ENCODE results near the gene DNAI1.
"Not testable (repeated sequence)": the region's sequence is repeated elsewhere in the genome, so short reads cannot be mapped to it uniquely, and the experiment has no call there.

Gene DNAI1

DNA sequence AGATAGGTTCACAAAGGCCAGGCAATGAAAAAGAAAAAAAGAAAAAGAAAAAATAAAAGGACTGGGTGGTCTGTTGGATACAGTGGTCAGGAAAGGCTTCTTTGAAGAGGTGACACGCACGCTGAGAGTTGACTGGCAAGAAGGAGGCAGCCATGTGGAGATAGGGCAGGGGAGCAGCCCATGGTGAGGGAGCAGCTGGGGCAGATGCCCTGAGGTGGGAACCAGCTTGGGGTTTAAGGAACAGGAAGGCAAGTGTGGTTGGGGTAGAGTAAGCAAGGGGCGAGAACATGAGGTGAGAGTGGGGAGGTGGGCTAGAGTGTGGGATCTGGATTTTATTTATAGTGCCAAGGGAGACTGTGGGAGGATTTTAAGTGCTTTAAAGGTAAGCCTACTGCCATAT is 57.4 kb downstream of the DNAI1 start:
- DNase-seq, result no peak

GRCh38 chr9:34517185-34517584 is 58.6 kb downstream of the DNAI1 start:
- no peak for DNase-seq

DNA sequence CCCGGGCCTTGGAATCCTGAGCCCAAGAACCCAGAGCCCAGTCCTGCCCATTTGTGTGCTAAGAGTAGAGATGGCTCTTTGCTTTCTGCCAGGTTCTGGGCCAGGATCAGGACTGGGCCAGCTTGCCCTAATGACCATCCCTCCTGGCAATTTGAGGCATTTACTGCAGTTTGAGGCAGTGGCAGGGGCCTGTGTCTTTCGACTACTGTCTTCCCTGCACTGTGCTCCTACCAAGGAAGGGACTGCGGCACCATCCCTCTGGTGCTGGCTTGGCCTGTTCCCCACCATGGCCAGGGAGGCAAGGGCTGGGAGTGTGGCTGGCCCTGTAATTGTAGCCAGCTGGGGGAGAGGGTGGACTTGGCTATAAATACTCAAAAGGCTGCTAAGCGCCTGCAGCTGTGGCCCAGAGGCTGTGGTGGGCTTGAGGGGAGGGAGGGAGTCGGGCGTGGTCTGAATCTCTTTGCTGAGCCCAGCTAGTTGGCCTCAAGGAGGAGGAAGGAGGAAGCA is 59.6 kb downstream of the DNAI1 start:
- DNase-seq, result no peak

DNA sequence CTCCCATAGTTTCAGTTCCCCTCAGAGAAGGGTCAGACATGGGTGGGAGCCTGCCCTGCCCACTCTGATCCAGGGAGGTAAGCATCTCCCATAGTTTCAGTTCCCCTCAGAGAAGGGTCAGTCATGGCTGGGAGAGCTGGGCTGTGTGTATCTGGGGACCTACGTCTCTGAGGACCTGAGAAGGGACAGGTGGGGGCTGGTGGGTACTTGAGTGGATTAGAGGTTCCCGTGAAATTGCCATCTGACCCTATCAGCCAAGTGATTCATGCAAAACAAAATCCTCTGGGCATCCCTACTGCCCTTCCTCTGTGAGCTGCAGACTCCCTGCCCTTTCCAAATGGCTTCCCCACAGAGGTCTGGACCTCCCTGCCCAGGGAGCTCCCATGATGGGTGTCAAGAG is 60.3 kb downstream of the DNAI1 start:
- no peak for DNase-seq

DNA sequence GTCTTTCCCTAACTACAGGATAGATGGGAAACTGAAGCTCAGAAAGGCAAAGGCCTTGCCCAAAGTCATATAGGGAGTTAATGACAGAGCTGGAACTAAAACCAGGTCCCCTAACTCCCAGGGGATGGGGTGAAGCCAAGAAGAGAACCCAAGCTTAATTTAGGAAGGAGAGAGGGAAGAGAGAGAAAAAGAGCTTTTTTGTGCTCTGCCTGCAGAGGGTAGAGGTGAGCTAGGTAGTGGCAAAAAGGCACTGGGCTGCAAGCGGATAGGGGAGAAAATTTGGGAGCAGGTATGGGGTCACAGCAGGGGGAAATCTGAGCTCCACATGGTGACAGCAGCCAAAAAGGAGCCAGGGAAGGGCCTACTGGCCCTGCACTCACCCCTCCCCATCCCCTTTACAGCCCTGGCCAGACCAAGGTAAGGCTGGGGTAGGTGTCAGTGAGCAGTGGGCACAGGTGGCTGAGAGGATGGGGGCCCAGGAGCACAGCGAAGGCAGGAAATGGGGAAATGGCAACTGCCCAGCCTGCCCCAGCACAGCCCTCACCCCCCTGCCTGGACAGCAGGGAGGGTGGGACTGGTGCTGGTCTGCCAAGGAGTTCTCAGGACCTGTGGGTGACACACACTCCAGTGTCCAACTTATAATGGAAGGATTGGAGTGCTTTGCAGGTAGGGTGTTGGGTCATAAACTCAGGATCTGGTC is 60.9 kb downstream of the DNAI1 start:
- no peak for DNase-seq

DNA sequence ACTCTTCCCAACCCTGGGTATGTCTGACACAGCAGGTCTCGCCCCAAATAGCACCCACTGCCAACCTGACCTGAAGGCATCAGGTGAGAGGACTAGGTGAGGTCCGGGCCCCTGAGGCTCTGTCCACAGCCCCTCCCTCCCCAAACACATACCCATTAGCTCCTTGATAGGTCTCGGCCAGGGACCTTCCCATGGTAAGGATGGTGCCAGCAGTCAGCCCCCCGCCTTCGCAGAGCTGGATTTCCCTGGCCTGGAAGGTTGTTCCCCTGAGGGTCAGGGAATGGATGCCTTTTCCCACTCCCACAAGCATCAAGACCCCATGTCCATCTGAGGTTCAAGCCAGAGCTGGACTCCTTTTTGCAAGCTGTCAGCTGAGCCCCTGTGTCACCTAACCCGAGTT is 61.5 kb downstream of the DNAI1 start:
- DNase-seq, result no peak

GRCh38 chr9:34520505-34521385 is 62.1 kb downstream of the DNAI1 start:
- no peak for DNase-seq

DNA sequence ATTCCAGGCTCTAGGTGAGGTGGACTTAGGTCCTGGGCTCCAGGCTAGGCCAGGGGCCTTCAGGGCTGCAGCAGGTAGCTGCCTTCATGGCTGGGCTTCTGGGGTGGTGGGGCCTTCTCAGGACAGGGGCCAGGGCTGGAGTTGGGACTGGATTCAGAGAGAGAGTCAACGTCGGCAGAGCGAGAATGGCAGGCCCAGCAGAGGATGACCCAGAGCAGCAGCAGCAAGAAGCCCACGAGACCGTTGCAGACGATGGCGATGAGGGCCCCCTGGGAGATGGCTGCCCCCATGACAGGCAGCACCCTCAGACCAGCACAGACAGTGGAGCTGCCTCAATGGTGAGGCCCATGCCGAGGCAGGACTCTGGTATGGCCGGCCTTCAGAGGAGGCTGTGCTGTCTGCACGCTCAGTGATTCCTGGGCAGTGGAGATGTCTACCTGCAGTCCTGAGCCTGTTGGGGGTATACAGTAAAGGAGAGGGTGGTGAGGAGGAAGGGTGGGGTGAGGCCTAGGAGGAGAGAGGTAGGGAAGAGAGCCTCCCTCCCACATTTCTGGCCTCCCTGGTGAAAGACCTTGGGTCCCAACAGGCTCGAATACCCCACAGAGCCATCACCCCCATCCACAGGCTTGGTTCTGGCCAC is 62.9 kb downstream of the DNAI1 start:
- DNase-seq, result no peak

- peak; percentile 66 for DNase-seq
These were observed 63.7 kb downstream of the DNAI1 start for GRCh38 chr9:34522091-34522887.

DNA sequence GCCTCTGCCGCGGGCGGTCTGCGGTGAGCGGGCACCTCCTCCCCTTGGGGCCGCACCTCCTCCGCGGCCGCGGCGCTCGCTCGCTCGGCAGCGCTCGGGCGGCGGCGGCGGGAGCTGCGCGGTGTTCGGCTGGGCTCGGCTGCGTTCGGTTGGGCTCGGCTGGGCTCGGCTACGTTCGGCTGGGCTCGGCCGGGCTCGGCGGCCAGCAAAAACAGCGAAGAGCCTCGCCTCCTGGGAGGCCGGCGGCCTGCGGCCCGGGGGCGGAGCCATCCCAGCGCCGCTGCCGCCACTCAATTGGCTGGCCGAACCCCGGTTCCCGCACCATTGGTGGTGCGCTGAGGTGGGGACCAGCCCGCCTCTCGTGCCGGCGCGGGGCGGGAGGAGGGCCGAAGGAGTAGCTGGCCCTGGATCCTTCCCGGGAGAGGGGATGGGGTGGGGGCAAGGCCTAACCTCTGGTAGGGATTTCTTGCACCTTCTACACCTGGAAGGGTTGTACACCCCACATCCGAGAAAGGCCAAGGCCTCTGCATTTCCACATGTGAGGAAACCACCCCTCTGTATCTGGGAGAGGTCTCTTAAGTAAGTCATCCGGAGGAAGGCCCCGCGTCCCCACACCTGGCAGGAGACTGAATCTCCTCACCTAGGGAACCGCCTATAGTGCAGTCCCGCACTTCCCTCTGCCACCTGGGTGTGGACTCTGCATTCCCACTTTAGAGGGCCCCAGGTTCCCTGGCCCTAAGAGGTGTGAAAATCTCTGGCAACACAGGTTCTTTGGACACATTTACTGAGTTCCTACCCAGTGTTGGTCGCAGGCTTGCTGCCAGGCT is 64.6 kb downstream of the DNAI1 start, which contains the start of gene ENHO:
Gene ENHO (minus strand): TSS at position 20 of the 827 bp plus-strand sequence. CDS start 1,295 bp downstream, outside the sequence.
- peak; percentile 95 for DNase-seq

DNA sequence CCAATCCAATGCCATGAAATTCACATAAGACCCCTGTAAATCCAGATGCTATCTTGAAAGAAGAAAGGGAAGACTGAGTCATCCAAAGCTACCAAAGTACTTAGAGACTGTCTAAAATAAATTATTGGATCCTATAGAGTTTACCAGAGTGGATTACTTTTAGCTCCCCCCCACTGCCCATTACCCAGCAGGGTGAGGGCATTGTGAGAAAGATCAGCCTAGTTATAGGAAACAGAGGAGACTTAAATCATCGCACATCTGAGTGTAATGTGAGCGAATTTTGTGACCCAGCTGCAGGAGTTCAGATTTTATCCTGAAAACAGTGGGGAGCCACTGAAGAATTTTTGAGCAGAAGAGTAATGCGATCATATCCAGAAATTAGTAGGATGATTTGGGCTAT is 65.7 kb downstream of the DNAI1 start:
- no peak for DNase-seq

- no peak for DNase-seq
These were observed 67.4 kb downstream of the DNAI1 start for GRCh38 chr9:34526026-34526425.

DNA sequence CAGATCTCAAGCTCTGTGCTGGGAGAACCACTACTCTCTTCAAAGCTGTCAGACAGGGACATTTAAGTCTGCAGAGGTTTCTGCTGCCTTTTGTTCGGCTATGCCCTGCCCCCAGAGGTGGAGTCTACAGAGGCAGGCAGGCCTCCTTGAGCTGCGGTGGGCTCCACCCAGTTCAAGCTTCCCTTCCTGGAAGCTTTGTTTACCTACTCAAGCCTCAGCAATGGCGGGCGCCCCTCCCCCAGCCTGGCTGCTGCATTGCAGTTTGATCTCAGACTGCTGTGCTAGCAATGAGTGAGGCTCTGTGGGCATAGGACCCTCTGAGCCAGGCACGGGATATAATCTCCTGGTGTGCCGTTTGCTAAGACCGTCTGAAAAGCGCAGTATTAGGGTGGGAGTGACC is 73.4 kb downstream of the DNAI1 start:
- not testable (repeated sequence) for DNase-seq

GRCh38 chr9:34536685-34537084 is 78.1 kb downstream of the DNAI1 start:
- DNase-seq, result no peak

GRCh38 chr9:34540827-34541226 is 82.2 kb downstream of the DNAI1 start:
- DNase-seq, result no peak

GRCh38 chr9:34541540-34541939 is 82.9 kb downstream of the DNAI1 start:
- no peak for DNase-seq

DNA sequence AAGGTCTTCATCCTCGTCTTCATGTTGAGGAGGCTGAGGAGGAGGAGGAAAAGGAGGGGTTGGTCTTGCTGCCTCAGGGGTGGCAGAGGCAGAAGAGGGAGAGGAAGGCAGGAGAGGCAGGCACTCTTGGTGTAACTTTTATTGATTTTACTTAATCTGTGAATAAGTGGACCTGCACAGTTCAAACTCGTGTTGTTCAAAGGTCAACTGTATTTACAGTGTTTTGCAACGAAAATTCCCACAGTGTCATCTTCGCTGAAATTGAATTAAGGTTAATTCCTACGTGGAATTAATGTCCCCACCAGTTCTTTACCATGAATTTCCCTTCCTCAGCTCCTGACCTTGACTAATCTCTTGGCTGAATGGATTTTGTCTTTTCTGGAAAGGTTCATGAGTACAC is 85.4 kb downstream of the DNAI1 start:
- DNase-seq, result no peak

DNA sequence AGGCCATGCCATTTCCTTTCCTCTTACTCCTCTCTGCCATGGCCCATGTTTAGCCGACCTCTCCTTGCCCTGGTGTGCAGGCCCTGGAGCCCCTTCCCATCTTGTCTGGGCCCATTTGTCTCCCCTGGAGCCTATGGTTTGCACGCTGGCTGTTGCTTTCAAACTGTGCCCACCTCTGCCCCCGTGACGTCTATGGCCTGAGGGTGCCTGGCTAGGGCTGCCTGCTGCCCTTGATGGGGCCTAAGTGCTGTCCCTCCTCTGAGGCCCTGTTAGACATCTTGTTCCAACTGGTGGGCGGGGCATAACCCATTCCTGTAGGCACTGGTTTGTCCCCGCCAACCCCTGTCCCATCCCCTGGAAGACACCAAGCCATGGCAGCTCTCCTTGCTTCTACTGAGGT is 86.9 kb downstream of the DNAI1 start:
- no peak for DNase-seq

- DNase-seq, result no peak
These were observed 87.7 kb downstream of the DNAI1 start for GRCh38 chr9:34546102-34546833.

DNA sequence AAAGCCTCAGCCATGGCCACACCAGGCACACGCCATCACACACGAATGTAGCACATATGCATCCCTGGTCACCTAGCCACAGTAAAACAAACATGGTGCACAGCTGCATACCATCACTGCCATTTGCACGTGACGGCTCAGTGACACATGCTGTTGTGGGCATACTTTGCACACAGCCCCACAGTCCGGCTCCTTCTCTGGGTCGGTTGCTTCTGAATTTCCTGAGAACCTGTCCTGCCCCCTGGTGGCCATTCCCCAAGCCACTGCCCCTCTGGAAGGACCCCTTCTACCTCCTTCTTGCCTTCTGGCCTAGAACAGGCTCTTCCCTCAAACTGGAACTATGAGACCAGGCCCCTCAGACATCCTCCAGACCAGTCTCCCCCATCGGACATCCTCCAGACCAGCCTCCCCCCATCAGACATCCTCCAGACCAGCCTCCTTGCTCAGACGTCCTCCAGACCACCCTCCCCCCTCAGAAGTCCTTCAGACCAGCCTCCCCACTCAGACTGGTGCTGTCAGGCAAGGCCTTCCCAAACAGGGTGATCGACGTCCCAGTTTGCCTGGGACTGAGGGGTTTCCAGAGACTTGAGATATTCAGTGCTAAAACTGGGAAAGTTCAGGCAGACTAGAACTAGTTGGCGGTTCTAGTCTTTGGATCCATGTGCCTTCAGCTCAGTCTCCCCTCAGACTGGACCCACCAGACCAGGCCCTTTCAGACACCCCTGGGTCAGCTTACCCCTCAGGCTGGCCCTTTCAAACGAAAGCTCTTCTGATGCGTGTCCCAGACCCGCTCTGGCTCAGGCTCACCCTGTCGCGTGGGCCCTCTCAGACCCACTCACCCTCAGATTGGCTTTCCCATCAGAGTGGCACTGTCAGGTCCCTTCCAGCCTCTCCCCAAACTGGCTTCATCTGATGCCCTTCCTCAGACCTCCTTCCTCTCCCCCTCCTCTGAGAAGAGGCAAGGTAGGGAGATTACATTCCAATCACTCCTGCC is 88.5 kb downstream of the DNAI1 start:
- peak; percentile 55 for DNase-seq

Measured in NCI-H1092 treated with DMSO at 0.1 percent for 48 hours (cell line).